GM06990 (cell line): Measurements from ENCODE around the gene ATP1A4.

Experiments used
- DNase-seq: peaks from one replicate; pipeline ENCODE4 v3.0.0-alpha.2; 2011; ENCODE audit not compliant: insufficient read length; ENCODE audit errors: extremely low read depth
- H3K27me3 ChIP-seq: replicated peaks from 2 replicates; pipeline ENCODE4 v1.6.0; 2011; ENCODE audit warnings: low read length; ENCODE audit not compliant: control insufficient read depth, insufficient read depth
- H3K36me3 ChIP-seq: 2 replicates; pipeline ENCODE4 v1.5.1; 2011; ENCODE audit warnings: low read length; ENCODE audit not compliant: control insufficient read depth, insufficient read depth
- H3K4me3 ChIP-seq: replicated peaks from 2 replicates; pipeline ENCODE4 v1.5.1; 2011; ENCODE audit warnings: low read depth, mild to moderate bottlenecking, control low read depth, low read length
- TF ChIP-seq, protein P1 (sequence below): IDR thresholded peaks from 2 replicates; pipeline ENCODE4 v1.5.1; 2011; ENCODE audit warnings: low read length, control low read depth, mild to moderate bottlenecking, inconsistent platforms; ENCODE audit not compliant: insufficient read depth, poor library complexity, severe bottlenecking

The ATP1A4 gene

GRCh38 chr1:160137216-160137862 is 14.1 kb upstream of the ATP1A4 start:
- H3K4me3 ChIP-seq: no peak overlapping the region
- TF ChIP-seq, protein P1, sequence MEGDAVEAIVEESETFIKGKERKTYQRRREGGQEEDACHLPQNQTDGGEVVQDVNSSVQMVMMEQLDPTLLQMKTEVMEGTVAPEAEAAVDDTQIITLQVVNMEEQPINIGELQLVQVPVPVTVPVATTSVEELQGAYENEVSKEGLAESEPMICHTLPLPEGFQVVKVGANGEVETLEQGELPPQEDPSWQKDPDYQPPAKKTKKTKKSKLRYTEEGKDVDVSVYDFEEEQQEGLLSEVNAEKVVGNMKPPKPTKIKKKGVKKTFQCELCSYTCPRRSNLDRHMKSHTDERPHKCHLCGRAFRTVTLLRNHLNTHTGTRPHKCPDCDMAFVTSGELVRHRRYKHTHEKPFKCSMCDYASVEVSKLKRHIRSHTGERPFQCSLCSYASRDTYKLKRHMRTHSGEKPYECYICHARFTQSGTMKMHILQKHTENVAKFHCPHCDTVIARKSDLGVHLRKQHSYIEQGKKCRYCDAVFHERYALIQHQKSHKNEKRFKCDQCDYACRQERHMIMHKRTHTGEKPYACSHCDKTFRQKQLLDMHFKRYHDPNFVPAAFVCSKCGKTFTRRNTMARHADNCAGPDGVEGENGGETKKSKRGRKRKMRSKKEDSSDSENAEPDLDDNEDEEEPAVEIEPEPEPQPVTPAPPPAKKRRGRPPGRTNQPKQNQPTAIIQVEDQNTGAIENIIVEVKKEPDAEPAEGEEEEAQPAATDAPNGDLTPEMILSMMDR: no peak
- no peaks in the 10 kb centered on the region for H3K36me3 ChIP-seq
- no peaks in the 10 kb centered on the region; the same call in 1 of the 2 replicates for H3K27me3 ChIP-seq
- no peak for DNase-seq

GRCh38 chr1:160139840-160140239 is 11.6 kb upstream of the ATP1A4 start:
- H3K27me3 ChIP-seq: no peaks in the 10 kb centered on the region; the same call in 1 of the 2 replicates
- H3K4me3 ChIP-seq: no peak overlapping the region
- H3K36me3 ChIP-seq: no peaks in the 10 kb centered on the region
- TF ChIP-seq, protein P1: no peak
- no peak for DNase-seq

DNA sequence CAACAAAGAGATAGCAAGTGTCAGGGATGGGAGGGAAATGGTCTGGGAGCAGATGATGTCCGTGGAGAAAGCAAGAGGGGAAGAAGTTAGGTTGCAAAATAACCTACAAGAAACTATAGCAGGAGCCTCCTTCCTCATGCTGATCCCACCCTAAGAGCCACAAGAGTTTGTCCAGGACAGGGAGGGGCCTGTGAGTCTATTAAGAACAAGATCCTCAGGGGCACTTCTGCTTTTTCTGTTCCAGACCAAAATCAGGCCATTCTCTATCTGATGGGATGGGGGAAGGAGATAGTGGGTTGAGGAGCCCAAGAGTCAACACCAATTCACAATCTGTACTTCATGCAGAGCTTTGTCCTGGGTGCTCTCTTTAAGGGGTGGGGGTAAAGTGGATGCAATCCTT is 7.7 kb upstream of the ATP1A4 start:
- TF ChIP-seq, protein P1: no peak
- DNase-seq: no peak
- H3K4me3 ChIP-seq: no peak overlapping the region
- no peaks in the 10 kb centered on the region for H3K27me3 ChIP-seq
- no peaks in the 10 kb centered on the region for H3K36me3 ChIP-seq

DNA sequence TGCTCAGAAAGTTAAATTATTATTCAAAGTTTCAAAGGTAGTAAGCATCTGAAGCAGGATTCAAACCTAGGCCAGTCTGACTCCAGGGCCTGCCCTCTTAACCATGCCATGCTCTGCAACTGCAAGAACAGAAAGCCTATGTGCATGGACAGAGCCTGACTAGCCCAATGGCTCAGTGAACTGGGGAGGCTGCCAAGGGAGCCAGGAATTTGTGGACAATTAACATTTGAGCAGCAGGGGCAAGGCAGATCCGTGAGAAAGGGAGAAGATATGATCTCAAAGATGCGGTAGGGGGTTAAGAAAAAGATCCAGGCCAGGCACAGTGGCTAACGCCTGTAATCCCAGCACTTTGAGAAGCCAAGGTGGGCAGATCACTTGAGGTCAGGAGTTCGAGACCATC is 6.5 kb upstream of the ATP1A4 start:
- H3K36me3 ChIP-seq: no peaks in the 10 kb centered on the region
- TF ChIP-seq, protein P1: no peak
- H3K4me3 ChIP-seq: no peak overlapping the region
- H3K27me3 ChIP-seq: no peaks in the 10 kb centered on the region
- no peak for DNase-seq

DNA sequence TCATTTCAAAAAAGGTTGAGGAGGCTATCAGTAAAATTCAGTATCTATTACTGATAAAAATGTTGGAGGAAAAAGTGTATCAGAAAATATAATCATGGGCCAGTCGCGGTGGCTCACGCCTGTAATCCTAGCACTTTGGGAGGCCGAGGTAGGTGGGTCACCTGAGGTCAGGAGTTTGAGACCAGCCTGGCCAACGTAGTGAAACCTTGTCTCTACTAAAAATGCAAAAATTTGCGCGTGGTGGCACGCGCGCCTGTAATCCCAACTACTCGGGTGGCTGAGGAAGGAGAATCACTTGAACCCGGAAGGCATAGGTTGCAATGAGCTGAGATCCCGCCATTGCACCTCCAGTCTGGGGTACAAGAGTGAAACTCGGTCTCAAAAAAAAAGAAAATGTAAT is 5.3 kb upstream of the ATP1A4 start:
- TF ChIP-seq, protein P1: no peak
- Histone ChIP-seq H3K4me3 (no peak overlapping the region), H3K36me3 (no peaks in the 10 kb centered on the region), H3K27me3 (no peaks in the 10 kb centered on the region)
- DNase-seq: no peak

GRCh38 chr1:160148121-160148520 is 3.3 kb upstream of the ATP1A4 start:
- Histone ChIP-seq H3K36me3 (no peaks in the 10 kb centered on the region), H3K4me3 (no peak overlapping the region), H3K27me3 (no peaks in the 10 kb centered on the region)
- TF ChIP-seq, protein P1: no peak
- no peak for DNase-seq
